Measurements from ENCODE around the gene ZBTB44.
A peak's percentile ranks its signal among the peaks of the same experiment; 100 is the strongest.

Gene ZBTB44

GRCh38 chr11:130213143-130213978, 101.4 kb downstream of the ZBTB44 start:
- ATAC-seq (ENCODE audit: low read depth), result peak; percentile 65

GRCh38 chr11:130212431-130212961, 102.2 kb downstream of the ZBTB44 start:
- Histone ChIP-seq H3K4me3 (ENCODE audit: severe bottlenecking) (no peak overlapping the region), H3K27me3 (ENCODE audit: insufficient read depth, poor library complexity, severe bottlenecking) (no peaks in the 10 kb centered on the region), H3K27ac (ENCODE audit: poor library complexity, severe bottlenecking) (no peak overlapping the region), H3K9me3 (ENCODE audit: severe bottlenecking) (no peaks in the 10 kb centered on the region), H3K36me3 (ENCODE audit: low read depth) (0 out of 2 replicates have a peak, but pooled peaks cover 4% of the 10 kb centered on the region), H3K4me1 (ENCODE audit: insufficient read depth, poor library complexity, severe bottlenecking) (no peaks in the 10 kb centered on the region)
- ATAC-seq (ENCODE audit: low read depth) (peak; percentile 20; the same call in 1 of the 3 replicates), DNase-seq (ENCODE audit: low spot score) (peak; percentile 28)
- no peak for TF ChIP-seq CTCF (IDR thresholded peaks at IDR 0.05; ENCODE audit: poor library complexity, severe bottlenecking)

More at GRCh38 chr11:130213143-130213978, 101.4 kb downstream of the ZBTB44 start:
- H3K9me3 ChIP-seq (ENCODE audit: severe bottlenecking), result no peaks in the 10 kb centered on the region
- H3K4me1 ChIP-seq (ENCODE audit: insufficient read depth, poor library complexity, severe bottlenecking), result no peaks in the 10 kb centered on the region
- no peak overlapping the region for H3K27ac ChIP-seq (ENCODE audit: poor library complexity, severe bottlenecking)
- no peaks in the 10 kb centered on the region for H3K27me3 ChIP-seq (ENCODE audit: insufficient read depth, poor library complexity, severe bottlenecking)
- peak; percentile 96 for TF ChIP-seq CTCF (IDR thresholded peaks at IDR 0.05; ENCODE audit: poor library complexity, severe bottlenecking)
- H3K36me3 ChIP-seq (ENCODE audit: low read depth), result no peaks in the 10 kb centered on the region
- H3K4me3 ChIP-seq (ENCODE audit: severe bottlenecking), result no peak overlapping the region
- peak; percentile 57 for DNase-seq (ENCODE audit: low spot score)

- Histone ChIP-seq H3K4me3 (ENCODE audit: severe bottlenecking) (no peak overlapping the region), H3K4me1 (ENCODE audit: insufficient read depth, poor library complexity, severe bottlenecking) (no peaks in the 10 kb centered on the region), H3K27me3 (ENCODE audit: insufficient read depth, poor library complexity, severe bottlenecking) (no peaks in the 10 kb centered on the region), H3K9me3 (ENCODE audit: severe bottlenecking) (no peaks in the 10 kb centered on the region), H3K27ac (ENCODE audit: poor library complexity, severe bottlenecking) (no peak overlapping the region), H3K36me3 (ENCODE audit: low read depth) (0 out of 2 replicates have a peak, but pooled peaks cover 4% of the 10 kb centered on the region)
- DNase-seq (ENCODE audit: low spot score), result peak; percentile 35
- no peak for ATAC-seq (ENCODE audit: low read depth)
- no peak for TF ChIP-seq CTCF (IDR thresholded peaks at IDR 0.05; ENCODE audit: poor library complexity, severe bottlenecking)
These were observed 102.8 kb downstream of the ZBTB44 start for GRCh38 chr11:130211781-130212401.

- H3K27ac ChIP-seq (ENCODE audit: poor library complexity, severe bottlenecking), result no peak overlapping the region
- no peak for ATAC-seq (ENCODE audit: low read depth)
- peak; percentile 20 for DNase-seq (ENCODE audit: low spot score)
- H3K36me3 ChIP-seq (ENCODE audit: low read depth), result 0 out of 2 replicates have a peak, but pooled peaks cover 4% of the 10 kb centered on the region
- no peaks in the 10 kb centered on the region for H3K27me3 ChIP-seq (ENCODE audit: insufficient read depth, poor library complexity, severe bottlenecking)
- no peak for TF ChIP-seq CTCF (IDR thresholded peaks at IDR 0.05; ENCODE audit: poor library complexity, severe bottlenecking)
- no peaks in the 10 kb centered on the region for H3K4me1 ChIP-seq (ENCODE audit: insufficient read depth, poor library complexity, severe bottlenecking)
- no peaks in the 10 kb centered on the region for H3K9me3 ChIP-seq (ENCODE audit: severe bottlenecking)
- no peak overlapping the region for H3K4me3 ChIP-seq (ENCODE audit: severe bottlenecking)
These were observed 103.6 kb downstream of the ZBTB44 start for GRCh38 chr11:130211144-130211543.
